AG04450 (cell line): ENCODE results near the gene KRT78. TPM values are rescaled to one million over a fixed set of nuclear protein-coding genes. Genes with fewer than 3 reads are reported as not detected.

Experiments
- CTCF ChIA-PET: fragments of 300-600, 350-600 bp; formaldehyde crosslinking; extraction: SDS; loops from one replicate; lab custom pipeline; 2022; ENCODE audit warnings: antibody characterized with exemption, inconsistent platforms; lab: Charles Lee
- POLR2A ChIA-PET: fragments of 350-600 bp; formaldehyde crosslinking; extraction: SDS; loops from one replicate; lab custom pipeline; 2021; ENCODE audit warnings: antibody characterized with exemption, inconsistent platforms; lab: Yijun Ruan, JAX
- DNase-seq: peaks from one replicate; pipeline ENCODE4 v3.0.0-alpha.2; 2011; ENCODE audit warnings: low read depth, low spot score
- H3K27ac ChIP-seq: one replicate; pipeline ENCODE4 v1.5.1; 2012; ENCODE audit warnings: low read depth, low read length, control low read depth
- H3K27me3 ChIP-seq: one replicate; pipeline ENCODE4 v1.6.0; 2012; ENCODE audit warnings: low read length; ENCODE audit not compliant: control insufficient read depth, insufficient read depth
- H3K4me3 ChIP-seq: 2 replicates; pipeline ENCODE4 v1.5.1; 2011; ENCODE audit warnings: mild to moderate bottlenecking, low read depth, low read length, control low read depth
- H3K9me3 ChIP-seq: 2 replicates; pipeline ENCODE4 v1.5.1; 2012; ENCODE audit warnings: low read length; ENCODE audit not compliant: control insufficient read depth, insufficient read depth
- CTCF ChIP-seq: IDR thresholded peaks from 2 replicates; pipeline ENCODE4 v1.5.1; 2011; ENCODE audit warnings: low read depth, low read length, control low read depth, inconsistent platforms
- polyA plus RNA-seq: library from polyadenylated mRNA; depleted of rRNA; stranded (reverse); fragments of >200 nt; gene quantifications from 2 replicates; pipeline ENCODE4 v1.2.3, GENCODE V29; 2011

KRT78 gene
- polyA plus RNA-seq, 1 experiment = not detected

GRCh38 chr12:52805000-52805399 lies 43.8 kb downstream of the KRT78 start:
- CTCF ChIA-PET = no interaction called here
- POLR2A ChIA-PET = no interaction called here
- TF ChIP-seq CTCF = no peak
- Histone ChIP-seq H3K9me3 (no peaks in the 10 kb centered on the region), H3K27me3 (peaks cover 15% of the 10 kb centered on the region), H3K27ac (no peak overlapping the region), H3K4me3 (no peak overlapping the region)
- no peak for DNase-seq

GRCh38 chr12:52802442-52802841 lies 46.4 kb downstream of the KRT78 start:
- Histone ChIP-seq H3K4me3 (no peak overlapping the region), H3K9me3 (no peaks in the 10 kb centered on the region), H3K27ac (no peak overlapping the region), H3K27me3 (peaks cover 3% of the 10 kb centered on the region)
- no peak for DNase-seq
- POLR2A ChIA-PET = no interaction called here
- CTCF ChIA-PET = no interaction called here
- no peak for TF ChIP-seq CTCF

- DNase-seq = no peak
- Histone ChIP-seq H3K27me3 (peaks cover 3% of the 10 kb centered on the region), H3K4me3 (no peak overlapping the region), H3K27ac (no peak overlapping the region), H3K9me3 (no peaks in the 10 kb centered on the region)
- POLR2A ChIA-PET = no interaction called here
- TF ChIP-seq CTCF = no peak
- CTCF ChIA-PET = interaction anchor here (1.8 kb wide), 1 partner anchor 64 kb away, joined by 7 read pairs; no protein-coding TSS in a partner anchor
These were observed 47.0 kb downstream of the KRT78 start for GRCh38 chr12:52801773-52802172.

- ChIA-PET POLR2A (interaction anchor here (0.6 to 0.7 kb wide), 2 partner anchors 110 to 429 kb away, joined by 3 read pairs; no protein-coding TSS in a partner anchor), CTCF (interaction anchor here (0.6 to 1.8 kb wide), 4 partner anchors 65 to 522 kb away, joined by 3 to 7 read pairs (median 4); no protein-coding TSS in a partner anchor)
- Histone ChIP-seq H3K27ac (no peak overlapping the region), H3K4me3 (no peak overlapping the region), H3K9me3 (no peaks in the 10 kb centered on the region; the same call in 1 of the 2 replicates), H3K27me3 (peaks cover 3% of the 10 kb centered on the region)
- no peak for DNase-seq
- TF ChIP-seq CTCF = no peak
These were observed 48.4 kb downstream of the KRT78 start for GRCh38 chr12:52800259-52800917.

GRCh38 chr12:52799505-52800211 lies 49.1 kb downstream of the KRT78 start:
- POLR2A ChIA-PET = no interaction called here
- H3K27ac ChIP-seq = no peak overlapping the region
- DNase-seq = no peak
- peaks cover 3% of the 10 kb centered on the region for H3K27me3 ChIP-seq
- CTCF ChIA-PET = interaction anchor here (0.6 to 0.9 kb wide), 2 partner anchors 427 to 521 kb away, joined by 3 to 4 read pairs; no protein-coding TSS in a partner anchor
- no peak overlapping the region for H3K4me3 ChIP-seq
- no peaks in the 10 kb centered on the region; the same call in 1 of the 2 replicates for H3K9me3 ChIP-seq
- TF ChIP-seq CTCF = no peak
